Umbilical cord (tissue), 2 donors: Measurements from ENCODE around the gene ATF7. TPM values are rescaled to one million over a fixed set of nuclear protein-coding genes. Genes with fewer than 3 reads are reported as not detected.

Experiments
- DNase-seq: peaks from one replicate; pipeline ENCODE4 v3.0.0-alpha.2; 2015; ENCODE audit warnings: low spot score
- total RNA-seq: library from RNA; depleted of rRNA; stranded (reverse); fragments of >200 nt; gene quantifications from one replicate; pipeline ENCODE4 v1.2.3, GENCODE V29; 2014; ENCODE audit warnings: low replicate concordance; ENCODE audit not compliant: insufficient read depth

The ATF7 gene
- total RNA-seq, 1 donor from 2014 or later = 15.4 TPM

DNA sequence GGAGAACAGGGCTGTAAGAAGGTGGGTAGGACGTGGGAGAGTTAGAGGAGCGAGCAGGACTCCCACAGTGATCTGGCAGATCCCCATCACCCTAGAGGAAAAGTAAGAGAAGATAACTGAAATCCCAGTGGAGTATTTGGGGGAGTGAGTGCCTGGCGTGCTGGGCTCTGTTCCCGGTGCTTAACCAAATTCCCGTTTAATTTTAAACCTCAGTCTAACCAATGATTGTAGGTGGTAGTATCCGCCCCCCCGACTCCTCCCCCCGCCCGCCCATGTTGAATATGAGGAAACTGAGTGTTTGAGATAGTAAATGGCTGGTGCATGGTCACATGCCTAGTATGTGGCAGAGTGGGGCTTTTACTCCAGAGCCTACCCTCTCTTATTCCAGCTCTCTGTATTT lies 123.9 kb downstream of the ATF7 start:
- no peak for DNase-seq

- DNase-seq = no peak
Measured at GRCh38 chr12:53501615-53502181, 124.5 kb downstream of the ATF7 start.

DNA sequence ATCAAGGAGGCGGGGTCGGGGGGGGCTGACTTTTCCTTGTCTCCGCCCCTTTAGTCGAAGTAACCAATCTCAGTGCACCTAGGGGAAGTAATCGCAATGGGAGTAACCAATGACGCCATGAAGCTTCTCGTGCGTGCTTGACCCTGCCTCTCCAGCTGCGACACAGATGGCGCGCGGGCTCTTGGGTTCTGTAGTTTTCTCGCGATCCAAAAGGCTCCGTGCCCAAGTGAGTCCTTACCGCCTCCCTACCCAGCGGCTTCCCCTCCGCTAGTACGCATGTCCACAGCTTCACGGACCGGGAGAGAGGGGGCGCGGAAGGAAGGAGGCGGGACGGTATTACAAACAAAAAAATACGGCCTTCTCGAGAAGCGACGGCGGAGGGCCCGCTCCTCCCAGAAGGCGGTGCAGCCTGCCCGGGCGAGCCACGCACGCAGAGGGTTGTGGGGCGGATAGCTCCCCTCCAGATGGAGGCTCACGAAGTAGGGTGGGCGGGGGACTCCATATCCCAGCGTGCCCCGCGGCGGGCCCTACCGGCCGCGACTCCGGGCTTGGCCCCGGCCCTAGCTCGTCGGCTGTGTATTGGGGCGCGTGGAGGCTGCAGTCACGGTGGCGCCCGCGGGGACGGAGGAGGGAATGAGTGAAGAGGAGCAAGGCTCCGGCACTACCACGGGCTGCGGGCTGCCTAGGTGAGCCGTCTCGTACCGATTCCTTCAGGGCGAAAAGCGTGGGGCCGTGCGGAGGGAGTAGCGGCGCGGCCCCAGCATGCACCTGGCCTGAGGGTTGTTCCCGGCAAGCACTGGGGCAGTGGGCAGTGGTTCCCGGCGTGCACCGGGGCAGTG lies 125.2 kb downstream of the ATF7 start, which contains the start of gene TARBP2:
TSS of gene TARBP2 (plus strand) at position 508 of the 839 bp plus-strand sequence. CDS start at position 634, 126 bp downstream.
- DNase-seq = peak; percentile 100

DNA sequence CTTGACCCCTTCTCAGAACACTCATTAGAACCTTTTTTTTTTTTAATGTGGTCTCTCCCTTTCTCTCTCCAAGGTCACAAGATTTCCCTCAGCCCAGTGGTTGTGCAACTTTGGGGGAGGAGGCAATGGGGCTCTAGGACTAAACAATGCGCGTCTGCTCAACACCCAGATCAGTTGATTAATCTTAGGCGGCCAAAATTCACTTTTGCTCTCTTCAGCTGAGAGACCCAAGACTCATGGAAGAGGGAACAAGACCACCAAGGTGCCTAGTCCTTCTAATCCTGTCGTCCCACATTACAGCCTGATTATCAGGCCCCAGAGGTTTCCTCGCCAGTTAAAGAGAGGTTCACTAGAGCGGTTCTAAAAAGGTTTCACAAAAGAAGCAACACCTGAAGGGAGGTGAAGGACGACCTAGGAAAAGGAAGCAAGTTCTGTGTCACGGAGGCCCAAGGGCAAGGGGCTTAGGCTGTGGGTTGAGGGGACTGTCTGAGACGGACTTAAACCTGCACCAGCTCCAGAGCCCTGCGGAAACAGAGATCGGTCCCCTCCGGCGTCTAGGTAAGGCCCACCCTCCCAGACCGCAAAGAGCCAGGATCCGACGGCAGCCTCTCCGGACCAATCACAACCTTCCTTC lies 125.9 kb downstream of the ATF7 start:
- peak; percentile 82 for DNase-seq

GRCh38 chr12:53499266-53500141 lies 126.7 kb downstream of the ATF7 start, which contains the start of gene MAP3K12:
TSS of gene MAP3K12 (minus strand) at chr12:53499458. CDS start at chr12:53487391, 12,067 bp downstream.
- peak; percentile 83 for DNase-seq

- DNase-seq = no peak
Measured at GRCh38 chr12:53498235-53498630, 127.9 kb downstream of the ATF7 start.

GRCh38 chr12:53497461-53497860 lies 128.7 kb downstream of the ATF7 start:
- no peak for DNase-seq

DNA sequence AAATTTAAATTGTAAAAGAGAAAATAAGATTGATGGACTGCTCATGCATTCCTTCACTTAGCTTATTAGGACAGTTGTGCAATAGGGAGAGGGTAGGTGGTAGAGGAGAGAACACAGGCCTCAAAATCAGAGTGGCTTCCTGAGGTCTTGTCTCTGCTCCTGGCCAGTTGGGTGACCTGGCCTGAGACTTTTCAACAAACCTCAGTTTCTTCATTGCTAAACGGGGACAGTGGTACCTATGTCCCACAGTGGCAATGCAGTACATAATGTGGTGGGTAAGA lies 129.5 kb downstream of the ATF7 start:
- DNase-seq = no peak

- peak; percentile 98 for DNase-seq
Measured at GRCh38 chr12:53495903-53496751, 130.1 kb downstream of the ATF7 start.

DNA sequence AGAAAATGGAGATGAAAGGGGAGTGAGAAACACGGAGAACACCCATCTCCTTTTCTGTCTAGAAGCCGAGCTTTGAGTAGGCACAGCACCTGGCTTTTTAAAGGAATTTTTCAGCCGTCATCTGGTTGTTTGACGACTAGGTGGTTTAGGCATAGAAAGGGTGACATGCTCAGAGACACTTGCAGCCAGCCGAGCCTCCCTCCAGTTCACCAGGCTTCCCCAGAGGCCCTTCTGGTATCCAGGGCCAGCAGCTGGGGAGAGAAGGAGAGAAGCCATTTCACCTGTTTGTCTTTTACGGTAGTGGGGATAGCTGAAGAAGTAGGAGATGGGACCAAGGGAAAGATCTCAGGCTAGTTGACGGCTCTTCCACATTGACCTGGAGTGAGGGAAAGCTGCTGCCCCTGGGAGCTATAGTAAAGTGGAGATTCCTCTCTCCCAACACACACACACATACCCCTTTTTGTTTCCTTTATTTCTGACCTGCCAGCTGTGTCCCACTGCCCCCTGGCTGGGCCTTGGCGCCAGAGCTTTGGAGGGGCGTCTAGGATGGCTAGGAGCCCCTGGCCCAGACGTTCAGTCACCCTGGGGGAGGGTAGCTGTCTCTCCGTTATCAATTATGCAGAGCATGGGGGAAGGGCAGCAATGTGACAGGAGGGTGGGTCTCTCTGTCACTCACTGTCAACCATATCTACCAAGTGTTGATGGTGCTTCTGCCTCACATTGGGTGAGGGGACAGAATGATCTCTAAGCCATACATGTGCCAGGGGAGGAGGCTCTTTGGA lies 132.4 kb downstream of the ATF7 start:
- DNase-seq = no peak

GRCh38 chr12:53492830-53493609 lies 133.2 kb downstream of the ATF7 start:
- peak; percentile 96 for DNase-seq

- DNase-seq = no peak
Measured at GRCh38 chr12:53492188-53492587, 134.0 kb downstream of the ATF7 start.

DNA sequence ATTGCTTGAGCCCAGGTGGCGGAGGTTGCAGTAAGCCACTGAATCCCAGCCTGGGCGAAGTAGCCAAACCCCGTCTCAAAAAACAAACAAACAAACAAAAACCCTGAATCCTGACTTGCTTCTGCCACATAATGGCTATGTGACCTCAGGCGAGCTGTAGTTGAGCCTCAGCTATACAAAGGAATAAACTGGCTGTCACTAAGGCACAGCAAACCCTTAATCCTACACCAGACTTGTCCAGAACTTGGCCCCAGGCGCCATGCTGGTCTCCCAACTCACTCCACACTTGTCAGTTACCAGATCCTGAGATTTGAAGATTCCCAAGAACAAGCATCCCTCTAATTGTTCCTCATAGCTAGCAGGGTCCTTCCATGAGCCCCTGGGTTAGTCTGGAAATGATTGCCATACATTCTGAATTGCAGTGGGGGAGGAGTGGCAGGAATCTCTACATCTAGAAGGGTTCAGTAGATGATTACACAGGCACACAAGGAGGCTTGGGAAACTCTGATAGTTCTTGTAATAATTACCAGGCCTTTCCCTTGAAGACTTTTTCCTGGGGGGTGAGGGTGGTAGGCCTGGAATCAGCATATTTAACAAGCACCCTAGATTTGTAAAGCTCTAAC lies 136.8 kb downstream of the ATF7 start:
- no peak for DNase-seq

DNA sequence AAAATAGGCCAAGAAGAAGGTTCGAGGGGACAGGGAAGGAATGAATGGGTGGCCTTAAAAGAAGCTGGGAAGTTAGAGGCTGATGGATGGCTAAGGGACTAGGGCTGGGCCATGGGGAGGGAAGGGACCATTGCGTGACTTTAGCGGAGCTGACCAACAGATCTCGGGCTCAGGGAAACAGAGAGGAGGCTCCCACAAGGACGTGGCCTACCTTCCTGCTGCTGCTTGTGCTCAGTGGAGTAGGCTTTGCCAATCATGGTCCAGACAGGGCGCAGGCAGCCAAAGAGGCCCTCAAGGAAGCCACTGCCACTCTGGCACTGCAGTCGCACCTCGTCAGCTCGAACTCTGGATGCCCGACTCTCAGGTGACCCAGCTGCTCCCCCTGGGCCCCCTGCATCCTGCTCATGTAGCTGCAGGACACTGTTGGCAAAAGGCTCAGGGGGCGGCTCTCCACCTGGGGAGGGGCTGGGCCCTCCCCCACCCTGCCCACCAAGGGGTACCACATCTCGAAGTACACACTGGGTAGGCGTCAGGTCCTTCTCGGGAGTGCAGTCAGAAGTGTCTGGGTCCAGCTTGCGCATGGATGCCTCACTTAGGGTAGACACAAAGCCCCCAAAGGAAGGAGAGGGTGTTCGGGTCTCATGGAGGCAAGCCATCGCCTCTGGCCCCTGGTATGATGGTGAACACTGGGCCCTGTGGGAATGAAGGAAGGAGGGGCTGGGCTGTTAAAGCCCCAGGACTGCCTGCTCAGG lies 139.3 kb downstream of the ATF7 start:
- DNase-seq = no peak

- no peak for DNase-seq
Measured at GRCh38 chr12:53485955-53486735, 140.0 kb downstream of the ATF7 start.

DNA sequence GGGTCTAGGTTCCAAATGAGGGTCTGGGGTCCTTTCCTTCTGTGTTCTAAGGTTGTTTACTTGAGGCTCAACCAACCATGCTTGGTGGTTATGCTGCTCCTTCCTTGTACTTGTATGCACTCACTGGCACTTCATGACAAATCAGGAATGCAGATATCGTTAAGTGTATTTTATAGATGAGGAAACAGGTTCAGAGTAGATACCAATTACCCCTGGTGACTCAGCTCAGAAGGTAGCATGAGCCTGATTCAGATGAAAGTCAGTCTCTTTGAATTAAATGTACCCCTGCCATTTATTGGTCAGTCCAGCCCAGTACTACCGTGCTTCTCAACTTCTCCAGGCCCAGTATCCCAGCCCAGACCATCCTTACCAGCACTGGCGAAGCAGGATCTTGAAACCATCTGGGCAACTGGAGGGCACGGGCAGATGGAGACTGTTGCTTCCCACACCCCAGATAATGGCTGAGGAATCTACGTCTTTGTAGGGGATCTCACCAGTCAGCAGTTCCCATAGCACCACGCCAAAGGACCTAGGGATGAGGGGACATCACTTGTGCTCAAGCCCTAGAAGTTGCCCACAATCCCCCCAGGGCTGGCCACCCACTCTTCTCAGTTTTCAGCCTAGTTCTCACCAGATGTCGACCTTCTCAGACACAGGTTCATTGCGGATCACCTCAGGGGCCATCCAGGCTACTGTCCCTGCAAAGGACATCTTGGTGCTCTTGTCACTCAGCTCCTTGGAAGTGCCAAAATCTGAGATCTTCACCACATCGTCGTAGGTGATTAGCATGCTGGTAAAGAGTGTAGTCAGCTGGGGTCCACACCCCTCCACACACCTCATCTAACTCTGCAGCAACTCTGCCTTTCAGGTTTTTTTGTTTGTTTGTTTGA lies 141.3 kb downstream of the ATF7 start:
- no peak for DNase-seq
